HuH-7.5 (cell line): ENCODE results near the gene TOMM70.

Experiments used
- DNase-seq: peaks from one replicate; pipeline ENCODE4 v3.0.0; 2011; ENCODE audit warnings: low spot score

TOMM70 gene

DNA sequence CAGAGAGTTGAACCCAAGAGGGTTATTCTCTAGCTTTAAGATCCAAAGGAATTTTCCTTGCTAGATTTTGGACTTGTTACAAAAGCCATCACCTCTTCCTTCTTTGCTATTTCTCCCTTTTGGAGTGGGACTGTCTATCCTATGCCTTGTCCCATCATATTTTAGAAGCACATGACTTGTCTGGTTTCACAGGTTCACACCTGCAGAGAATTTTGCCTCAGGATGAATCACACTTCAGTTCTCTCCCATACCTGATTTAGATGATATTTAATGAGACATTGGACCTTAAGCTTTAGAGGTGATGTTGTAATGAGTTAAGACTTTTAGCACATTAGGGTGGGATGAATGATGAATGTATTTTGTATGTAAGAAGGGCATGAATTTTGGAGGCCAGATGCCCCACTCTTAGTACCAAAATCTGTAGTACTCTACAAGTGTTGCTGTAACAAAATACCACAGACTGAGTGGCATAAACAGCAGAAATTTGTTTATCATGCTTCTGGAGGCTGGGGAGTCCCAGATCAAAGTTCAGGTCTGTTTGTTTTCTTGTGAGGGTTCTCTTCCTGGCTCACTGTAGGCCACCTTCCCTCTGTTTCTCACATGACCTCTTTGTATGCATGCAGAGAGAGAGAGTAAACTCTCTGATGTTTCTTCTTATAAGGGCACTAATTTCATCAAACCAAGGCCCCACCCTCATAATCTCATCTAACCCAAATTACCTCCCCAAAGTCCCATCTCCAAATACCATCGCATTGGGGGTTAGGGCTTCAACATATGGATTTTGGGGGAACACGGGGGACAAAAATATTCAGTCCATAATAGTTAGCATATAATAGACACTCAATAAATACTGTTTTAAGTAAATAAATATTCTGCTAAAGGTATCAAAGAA lies 10.4 kb upstream of the TOMM70 start:
- no peak for DNase-seq

DNA sequence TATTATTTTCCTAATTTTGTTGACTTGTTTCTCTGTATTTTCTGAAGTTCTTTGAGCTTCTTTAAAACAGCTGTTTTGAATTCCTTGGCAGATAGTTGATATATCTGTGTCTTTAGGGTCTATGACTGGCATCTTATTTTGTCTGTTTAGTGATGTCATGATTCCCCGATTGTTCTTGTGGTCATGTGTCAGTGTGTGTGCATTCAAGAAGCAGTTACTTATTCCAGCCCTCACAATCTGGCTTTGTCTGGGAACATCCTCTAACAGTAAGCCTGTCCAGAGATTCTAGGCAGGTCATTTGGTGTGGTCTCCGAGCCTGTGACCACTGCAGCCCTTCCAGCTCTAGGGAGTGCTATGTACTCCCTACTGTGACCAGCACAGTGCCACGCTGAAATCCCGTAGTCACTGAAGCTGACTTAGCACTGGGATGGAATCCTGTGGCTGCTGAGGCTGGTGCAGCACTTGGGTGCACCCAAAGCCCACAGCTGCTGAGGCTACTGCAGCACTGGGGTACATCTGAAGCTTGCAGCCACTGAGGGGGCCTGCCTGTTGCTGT lies 7.2 kb upstream of the TOMM70 start:
- DNase-seq = no peak

- DNase-seq = no peak
Measured at GRCh38 chr3:100407164-100407563, 6.3 kb upstream of the TOMM70 start.

DNA sequence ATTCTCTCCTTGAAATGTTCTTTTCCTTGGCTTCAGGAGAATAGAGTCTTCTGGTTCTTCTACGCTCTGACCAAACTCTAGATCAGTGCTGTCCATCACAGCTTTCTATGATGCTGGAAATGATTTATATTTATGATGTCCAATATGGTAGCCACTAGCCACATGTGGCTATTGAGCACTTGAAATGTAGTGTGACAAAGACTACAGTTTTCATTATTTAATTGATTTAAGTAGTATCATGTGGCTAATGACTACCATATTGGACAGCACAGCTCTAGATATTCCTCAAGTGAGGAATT lies 3.3 kb upstream of the TOMM70 start:
- DNase-seq = no peak

GRCh38 chr3:100403362-100404249 lies 2.7 kb upstream of the TOMM70 start:
- no peak for DNase-seq

GRCh38 chr3:100402891-100403290 lies 2.0 kb upstream of the TOMM70 start:
- no peak for DNase-seq

DNA sequence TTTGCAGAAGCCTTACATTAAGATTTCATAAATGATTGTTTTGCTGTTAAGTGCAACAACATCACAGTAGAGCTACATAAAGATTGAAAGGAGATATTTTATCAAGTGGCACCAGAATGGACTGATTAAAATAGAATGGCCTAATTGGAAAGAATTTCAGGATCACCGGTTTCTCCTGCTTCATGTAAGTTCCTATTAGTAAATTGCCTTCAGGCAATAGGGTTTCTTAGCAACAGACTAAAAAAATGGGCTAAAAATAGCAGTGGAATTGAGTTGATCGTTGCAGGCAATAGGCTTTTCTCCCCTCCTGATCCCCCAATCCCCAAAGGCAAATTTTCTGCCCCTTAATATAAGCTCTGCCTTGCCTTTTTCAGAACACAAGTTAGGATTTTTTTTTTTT lies 1.4 kb upstream of the TOMM70 start:
- DNase-seq = no peak

DNA sequence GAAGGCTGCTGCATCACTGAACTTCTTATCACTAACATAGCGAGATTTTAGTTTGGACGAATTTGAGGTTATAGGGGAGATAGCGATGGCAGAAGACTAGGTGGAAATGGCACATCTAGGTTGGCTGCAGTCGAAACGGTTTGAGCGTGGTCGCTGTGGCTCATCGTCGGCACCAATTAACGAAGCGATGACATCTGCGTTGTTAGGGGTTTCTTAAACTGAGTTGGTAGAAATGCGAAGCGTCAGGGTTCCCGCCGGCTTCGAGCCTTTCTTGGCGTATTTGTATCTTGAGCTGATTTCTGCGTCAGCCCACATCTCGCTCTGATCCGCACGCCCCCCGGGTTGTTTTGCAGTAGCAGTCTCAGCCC lies 769 bp upstream of the TOMM70 start:
- DNase-seq = no peak

DNA sequence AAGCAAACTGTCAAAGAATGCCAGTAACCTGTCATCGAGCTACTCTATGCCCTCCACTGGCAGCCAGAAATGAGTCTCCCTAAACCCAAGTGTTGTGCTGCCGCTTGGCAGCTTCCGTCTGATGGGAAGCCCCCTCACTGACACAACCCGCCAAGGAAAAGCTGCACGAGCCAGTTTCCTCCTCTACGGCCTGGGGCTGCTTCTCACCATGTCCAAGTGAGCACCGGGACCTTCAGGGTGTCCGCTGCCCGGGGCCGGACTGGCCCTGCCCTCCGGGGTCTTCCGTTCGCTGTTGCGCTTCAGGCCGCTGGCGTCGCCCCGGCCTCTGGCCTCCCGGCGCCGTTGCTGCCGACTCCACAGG lies 490 bp downstream of the TOMM70 start:
- no peak for DNase-seq

DNA sequence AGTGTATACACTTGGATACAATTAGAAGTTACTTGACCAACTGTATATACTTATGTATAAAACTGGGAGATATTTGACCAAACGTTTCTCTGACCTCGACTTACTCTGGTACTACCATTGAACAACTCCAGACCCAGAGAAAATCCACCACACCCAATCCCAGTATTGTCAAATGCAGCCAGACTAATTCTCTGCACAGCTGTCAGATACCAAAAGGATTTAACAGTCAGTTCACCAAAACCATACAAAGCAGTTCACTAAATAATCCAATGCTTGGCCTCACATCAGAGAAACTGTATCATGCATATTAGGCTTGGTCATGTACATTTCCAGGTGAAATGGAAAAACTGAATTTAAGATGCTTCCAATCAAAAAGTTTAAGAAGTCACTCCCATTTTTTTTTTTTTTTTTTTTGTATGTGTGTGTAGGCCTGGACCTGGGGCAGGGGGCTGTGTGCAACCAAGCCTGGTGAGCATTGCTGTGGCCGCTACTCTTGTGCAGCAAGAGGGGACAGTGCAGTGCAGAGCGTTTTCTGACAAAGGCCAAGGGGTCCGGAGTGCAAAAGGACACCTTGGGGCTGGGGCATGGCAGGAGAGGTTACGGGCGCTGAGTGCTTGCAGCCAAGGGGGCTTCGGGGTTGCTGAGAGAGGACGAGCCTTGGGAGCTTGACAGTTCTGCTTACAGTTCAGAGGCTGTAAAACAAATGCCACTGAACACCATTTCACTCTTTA lies 1.4 kb downstream of the TOMM70 start:
- no peak for DNase-seq

DNA sequence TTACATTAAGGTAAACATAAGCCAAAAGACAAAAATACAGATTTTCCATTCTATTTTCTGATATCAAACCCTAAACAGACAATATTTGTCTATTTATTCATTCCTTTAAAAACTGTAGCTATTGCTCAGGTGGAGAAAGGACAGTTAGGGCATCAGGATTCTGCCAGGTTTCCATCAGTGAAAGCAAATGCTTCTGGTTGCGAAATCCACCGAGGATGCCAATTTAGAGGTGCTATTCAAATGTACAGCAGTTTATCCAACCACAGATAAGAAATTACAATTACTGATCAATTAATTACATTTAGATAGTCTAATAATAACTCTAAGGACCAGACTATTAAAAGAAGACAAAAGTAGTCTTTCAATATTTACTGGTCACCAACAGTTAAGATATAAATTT lies 3.9 kb downstream of the TOMM70 start:
- DNase-seq = no peak

GRCh38 chr3:100395679-100396431 lies 5.0 kb downstream of the TOMM70 start:
- DNase-seq = no peak

- DNase-seq = no peak
Measured at GRCh38 chr3:100389025-100389424, 11.9 kb downstream of the TOMM70 start.

GRCh38 chr3:100386437-100387074 lies 14.3 kb downstream of the TOMM70 start:
- no peak for DNase-seq

DNA sequence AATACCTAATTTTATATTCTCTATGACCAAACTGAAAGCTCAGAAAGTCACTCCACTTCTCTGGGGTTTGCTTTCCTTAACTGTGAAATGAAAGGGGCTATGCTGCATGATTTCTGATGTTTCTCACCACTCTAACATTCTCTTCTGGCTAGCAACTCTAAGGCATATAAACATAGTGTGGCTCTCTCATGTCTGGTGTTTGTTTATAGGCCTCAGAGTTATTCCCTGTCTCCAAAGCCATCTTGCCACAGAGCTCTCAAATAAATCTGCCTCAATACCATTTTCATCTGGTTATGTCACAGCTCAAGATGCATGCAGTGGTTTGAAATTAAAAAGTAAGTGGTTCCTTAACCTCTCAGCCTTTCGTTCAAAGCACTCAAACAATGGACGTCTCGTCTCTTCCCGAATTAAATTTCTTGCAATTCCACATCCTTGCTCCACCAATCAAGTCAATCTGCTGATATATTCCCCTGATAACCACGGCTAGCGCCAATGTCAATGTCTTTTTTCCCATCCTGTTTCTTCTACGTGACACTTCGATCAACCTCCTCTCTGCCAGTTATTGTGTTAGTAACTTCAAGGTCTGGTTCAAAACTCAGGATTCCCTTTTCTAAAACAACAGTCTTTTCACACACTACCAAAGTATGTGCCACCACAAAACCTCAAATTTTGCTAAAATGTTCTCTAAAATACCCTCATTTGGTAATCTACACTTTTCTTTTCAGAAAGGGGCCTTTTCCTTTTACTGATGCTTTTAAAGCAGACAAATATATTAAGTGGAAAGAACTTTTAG lies 16.0 kb downstream of the TOMM70 start:
- DNase-seq = no peak

GRCh38 chr3:100376301-100376700 lies 24.6 kb downstream of the TOMM70 start:
- DNase-seq = no peak

DNA sequence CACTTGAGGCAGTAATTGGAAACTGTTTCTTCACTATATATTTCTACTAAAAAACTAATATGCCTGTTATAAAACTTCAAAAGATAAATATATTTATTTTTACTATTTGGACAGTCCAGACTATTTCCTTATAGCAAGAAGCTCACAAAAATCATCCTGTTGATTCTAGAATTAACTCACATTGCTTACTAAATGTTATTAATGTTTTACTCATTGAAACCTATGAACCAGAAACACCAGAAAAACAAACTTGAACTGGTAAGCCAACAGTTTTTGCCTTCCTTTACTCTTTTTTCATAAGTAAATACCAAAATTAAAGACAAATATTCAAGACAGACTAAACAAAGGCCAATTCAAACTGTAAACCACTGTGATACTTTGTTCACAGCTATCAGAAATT lies 26.4 kb downstream of the TOMM70 start:
- no peak for DNase-seq

DNA sequence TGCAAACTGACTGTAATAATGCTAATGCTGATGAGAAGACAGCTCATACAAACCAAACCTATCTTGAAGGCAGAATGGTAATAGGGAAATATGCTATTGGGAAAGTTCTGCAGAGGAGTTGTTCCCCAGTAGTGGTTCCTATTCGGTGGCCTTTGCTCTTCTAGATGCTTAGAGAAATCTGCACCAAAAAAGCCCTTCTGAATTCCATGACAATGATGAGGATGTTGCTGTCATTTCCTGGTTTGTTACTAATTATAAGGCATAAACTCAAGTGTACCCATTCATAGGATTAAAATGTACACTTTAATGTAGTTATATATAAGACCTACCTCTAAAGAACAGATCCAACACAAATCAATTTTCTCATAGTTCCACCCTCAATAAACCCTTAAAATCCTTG lies 30.1 kb downstream of the TOMM70 start:
- no peak for DNase-seq

DNA sequence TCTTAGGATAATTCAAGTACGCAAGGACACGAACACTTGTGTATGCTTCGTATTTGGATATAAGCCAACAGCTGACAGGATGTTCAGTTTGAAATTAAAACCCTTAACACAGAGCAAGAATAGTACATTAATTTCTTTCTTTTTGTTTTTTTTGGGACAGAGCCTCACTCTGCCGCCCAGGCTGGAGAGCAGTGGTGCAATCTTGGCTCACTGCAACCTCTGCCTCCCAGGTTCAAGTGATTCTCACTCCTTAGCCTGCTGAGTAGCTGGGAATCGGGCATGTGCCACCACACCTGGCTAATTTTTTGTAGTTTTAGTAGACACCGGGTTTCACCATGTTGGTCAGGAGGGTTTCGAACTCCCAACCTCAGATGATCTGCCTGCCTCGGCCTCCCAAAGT lies 32.4 kb downstream of the TOMM70 start:
- no peak for DNase-seq

GRCh38 chr3:100366424-100366823 lies 34.5 kb downstream of the TOMM70 start:
- no peak for DNase-seq
